ENCODE measurements around the gene THRAP3.

DNA sequence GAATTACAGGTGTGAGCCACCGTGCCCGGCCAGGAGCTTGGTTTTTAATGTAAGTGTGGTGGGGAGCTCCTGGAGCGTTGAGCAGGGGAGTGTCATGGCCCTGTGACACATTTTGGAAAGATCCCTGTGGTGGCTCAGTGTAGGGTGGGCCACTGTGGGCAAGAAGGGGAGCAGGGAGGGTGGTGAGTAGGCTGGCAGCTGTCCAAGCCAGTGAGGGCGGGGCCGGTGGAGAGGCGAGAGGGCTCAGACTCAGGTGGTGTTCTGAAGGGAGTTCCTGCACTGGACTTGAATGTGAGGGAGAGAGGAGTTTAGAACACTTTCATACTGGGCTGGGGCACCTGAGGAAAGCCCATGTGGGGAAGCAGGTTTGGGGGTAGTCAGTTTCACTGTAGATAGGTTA, 102.3 kb downstream of the THRAP3 start:
- TF ChIP-seq CTCF (IDR thresholded peaks at IDR 0.05): no peak
- TF ChIP-seq POLR2A (IDR thresholded peaks at IDR 0.05; ENCODE audit: low read depth): no peak
- no peak for TF ChIP-seq EP300 (IDR thresholded peaks at IDR 0.05)
- TF ChIP-seq POLR2AphosphoS5 (IDR thresholded peaks at IDR 0.05): no peak

Measured in esophagus muscularis mucosa (tissue), 4 donors.